Upper lobe of right lung (tissue), 1 donor: ENCODE results near the gene RGS14. TPM values are rescaled to one million over a fixed set of nuclear protein-coding genes. Genes with fewer than 3 reads are reported as not detected.

Source experiments
- ATAC-seq: fragments of 200-7000 bp; cut with Tn5 transposase; one replicate; pipeline ENCODE4 v1.9.1; 2020; ENCODE audit warnings: mild to moderate bottlenecking, moderate library complexity
- DNase-seq: peaks from one replicate; pipeline ENCODE4 v3.0.0-alpha.2; 2020
- H3K27ac ChIP-seq: fragments of 200-600 bp; one replicate; pipeline ENCODE4 v1.8.0; 2022
- H3K27me3 ChIP-seq: fragments of 200-600 bp; one replicate; pipeline ENCODE4 v1.8.0; 2022; ENCODE audit warnings: mild to moderate bottlenecking
- H3K36me3 ChIP-seq: fragments of 200-600 bp; one replicate; pipeline ENCODE4 v1.8.0; 2022
- H3K4me1 ChIP-seq: fragments of 200-600 bp; one replicate; pipeline ENCODE4 v1.8.0; 2022
- H3K4me3 ChIP-seq: fragments of 200-600 bp; one replicate; pipeline ENCODE4 v1.8.0; 2022; ENCODE audit warnings: mild to moderate bottlenecking
- H3K9me3 ChIP-seq: fragments of 200-600 bp; one replicate; pipeline ENCODE4 v1.8.0; 2022
- intact Hi-C: fragments of 100-400 bp; cut with DNase I; formaldehyde crosslinking; loops from one replicate; pipeline ENCODE4 v1.11.0; 2022
- total RNA-seq: library from RNA; stranded (reverse); fragmentation: NEBNext Ultra II Directional; extraction: Animal tissue kit (Norgen Biotek cat#: 25700); gene quantifications from one replicate; pipeline ENCODE4 v1.2.1, GENCODE V29; 2021
- TF ChIP-seq, protein P1 (sequence below): fragments of 200-600 bp; IDR thresholded peaks from one replicate; pipeline ENCODE4 v1.8.0; 2022; ENCODE audit warnings: antibody characterized with exemption
- donor health status: DM: no; HTN: yes; CAD: no; lungs with severe emphysema.

Gene RGS14
- total RNA-seq, 1 donor from 2014 or later: 17.5 TPM

DNA sequence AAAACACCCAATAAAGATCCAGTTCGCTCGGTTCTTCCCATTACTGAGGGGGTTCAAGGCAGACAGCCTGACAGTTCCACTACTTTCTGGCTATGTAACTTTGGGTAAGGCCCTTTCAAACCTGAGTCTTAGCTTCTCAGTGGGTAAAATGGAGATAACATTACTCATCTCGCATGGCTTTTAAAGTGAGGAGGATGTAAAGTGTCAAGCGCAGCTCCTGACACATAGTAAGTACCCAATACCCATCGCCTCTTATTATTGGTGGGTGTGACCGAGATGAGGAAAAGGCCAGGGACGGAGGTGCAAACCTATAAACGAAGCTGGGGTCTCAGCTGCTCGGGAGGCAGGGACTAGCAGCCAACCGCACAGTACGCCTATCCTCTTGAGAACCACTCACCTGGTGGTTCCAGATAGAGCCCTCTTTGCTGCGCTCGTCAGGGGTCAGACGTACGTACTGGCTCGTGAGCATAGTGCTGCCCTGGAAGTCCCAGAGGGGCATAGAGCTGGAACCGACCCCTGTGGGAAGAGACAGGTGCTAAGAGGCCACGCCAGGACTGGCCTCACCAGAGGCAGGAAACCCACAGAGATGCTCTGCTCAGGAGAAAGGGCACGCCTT, 6.8 kb upstream of the RGS14 start:
- DNase-seq (no peak), ATAC-seq (no peak)
- intact Hi-C loops: no loop called here
- TF ChIP-seq, protein P1, sequence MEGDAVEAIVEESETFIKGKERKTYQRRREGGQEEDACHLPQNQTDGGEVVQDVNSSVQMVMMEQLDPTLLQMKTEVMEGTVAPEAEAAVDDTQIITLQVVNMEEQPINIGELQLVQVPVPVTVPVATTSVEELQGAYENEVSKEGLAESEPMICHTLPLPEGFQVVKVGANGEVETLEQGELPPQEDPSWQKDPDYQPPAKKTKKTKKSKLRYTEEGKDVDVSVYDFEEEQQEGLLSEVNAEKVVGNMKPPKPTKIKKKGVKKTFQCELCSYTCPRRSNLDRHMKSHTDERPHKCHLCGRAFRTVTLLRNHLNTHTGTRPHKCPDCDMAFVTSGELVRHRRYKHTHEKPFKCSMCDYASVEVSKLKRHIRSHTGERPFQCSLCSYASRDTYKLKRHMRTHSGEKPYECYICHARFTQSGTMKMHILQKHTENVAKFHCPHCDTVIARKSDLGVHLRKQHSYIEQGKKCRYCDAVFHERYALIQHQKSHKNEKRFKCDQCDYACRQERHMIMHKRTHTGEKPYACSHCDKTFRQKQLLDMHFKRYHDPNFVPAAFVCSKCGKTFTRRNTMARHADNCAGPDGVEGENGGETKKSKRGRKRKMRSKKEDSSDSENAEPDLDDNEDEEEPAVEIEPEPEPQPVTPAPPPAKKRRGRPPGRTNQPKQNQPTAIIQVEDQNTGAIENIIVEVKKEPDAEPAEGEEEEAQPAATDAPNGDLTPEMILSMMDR: no peak
- Histone ChIP-seq H3K36me3 (peaks cover 28% of the 10 kb centered on the region), H3K4me1 (peaks cover 36% of the 10 kb centered on the region), H3K9me3 (no peaks in the 10 kb centered on the region), H3K4me3 (peak overlapping the region; percentile 98), H3K27ac (peak overlapping the region; percentile 94), H3K27me3 (no peaks in the 10 kb centered on the region)

DNA sequence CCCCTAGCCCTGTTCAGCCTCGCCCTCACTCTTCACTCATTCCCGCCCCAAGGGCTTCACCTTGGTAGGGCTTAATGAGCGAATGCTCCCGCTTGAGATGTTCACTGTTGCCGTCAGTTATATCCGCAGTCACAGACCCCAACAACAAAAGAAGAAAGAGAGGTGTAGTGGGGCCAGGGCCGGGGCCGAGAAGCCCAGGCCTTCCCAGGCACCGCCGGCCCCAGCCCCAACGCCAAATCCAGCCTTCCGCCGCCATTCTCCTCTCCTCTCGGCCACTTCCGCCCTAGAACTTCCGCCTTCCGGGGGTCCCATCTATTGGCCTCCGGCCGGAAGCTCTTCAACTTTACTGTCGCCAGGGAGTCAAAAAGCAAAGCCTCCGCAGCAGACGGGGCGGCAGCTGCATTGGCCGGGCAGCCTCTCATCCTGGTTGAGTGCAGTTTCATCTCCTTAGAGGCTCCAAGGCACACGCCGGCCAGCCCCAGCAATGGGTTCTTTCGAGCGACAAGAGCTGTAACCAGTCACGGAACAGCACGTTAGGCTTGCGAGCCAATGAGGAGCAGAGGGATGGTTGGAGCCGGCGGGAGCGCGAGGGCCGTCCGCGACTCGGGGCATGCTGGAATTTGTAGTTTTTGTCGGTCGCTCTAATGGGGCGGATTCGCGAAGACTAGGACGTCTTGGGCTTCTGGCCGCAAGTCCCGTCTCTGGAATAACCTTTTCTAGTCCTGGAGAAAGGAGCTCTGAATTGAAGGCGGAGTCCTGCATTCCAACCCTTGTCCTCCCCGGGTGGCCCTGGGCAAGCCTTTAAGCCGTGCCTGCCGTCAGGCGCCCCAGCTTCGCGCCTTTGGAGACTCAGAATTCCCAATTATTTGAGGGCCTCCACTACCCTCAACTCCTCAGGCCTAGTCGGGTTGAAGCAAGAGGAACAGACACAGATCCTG, 6.1 kb upstream of the RGS14 start, which contains the start of gene LMAN2:
Gene LMAN2, minus strand, starts transcription at position 277 of the 938 bp plus-strand sequence. Its CDS starts 21 bp downstream, at position 256.
- peak within 1 kb of the TSS; percentile 94 for H3K27ac ChIP-seq
- no peaks in the 10 kb centered on the region for H3K9me3 ChIP-seq
- peak; percentile 98 for ATAC-seq
- DNase-seq: peak; percentile 95
- peaks cover 36% of the 10 kb centered on the region for H3K4me1 ChIP-seq
- TF ChIP-seq, protein P1: no peak
- H3K4me3 ChIP-seq: peak within 1 kb of the TSS; percentile 98
- H3K36me3 ChIP-seq: peaks cover 23% of the 10 kb centered on the region
- intact Hi-C loops: no loop called here
- H3K27me3 ChIP-seq: no peaks in the 10 kb centered on the region

DNA sequence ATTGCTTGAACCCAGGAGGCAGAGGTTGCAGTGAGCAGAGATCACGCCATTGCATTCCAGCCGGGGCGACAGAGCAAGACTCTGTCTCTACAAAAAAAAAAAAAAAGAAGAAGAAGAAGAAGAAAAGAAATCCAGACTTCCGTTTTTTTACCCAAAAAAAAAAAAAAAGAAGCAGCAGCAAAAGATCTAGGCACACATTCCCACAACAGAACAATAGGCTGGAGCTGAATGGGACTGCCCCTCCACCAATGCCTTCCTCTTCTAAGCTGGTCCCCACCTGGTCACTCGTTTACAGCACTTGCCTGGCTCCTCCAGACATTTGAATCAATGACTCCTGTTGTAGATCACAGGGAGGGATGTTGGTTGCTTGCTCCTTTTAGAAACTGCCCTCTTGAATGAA, 4.6 kb upstream of the RGS14 start:
- TF ChIP-seq, protein P1: no peak
- peaks cover 26% of the 10 kb centered on the region for H3K4me1 ChIP-seq
- H3K4me3 ChIP-seq: no peak overlapping the region
- peaks cover 15% of the 10 kb centered on the region for H3K36me3 ChIP-seq
- H3K27me3 ChIP-seq: no peaks in the 10 kb centered on the region
- DNase-seq: no peak
- ATAC-seq: no peak
- intact Hi-C loops: no loop called here
- H3K9me3 ChIP-seq: no peaks in the 10 kb centered on the region
- H3K27ac ChIP-seq: no peak overlapping the region

DNA sequence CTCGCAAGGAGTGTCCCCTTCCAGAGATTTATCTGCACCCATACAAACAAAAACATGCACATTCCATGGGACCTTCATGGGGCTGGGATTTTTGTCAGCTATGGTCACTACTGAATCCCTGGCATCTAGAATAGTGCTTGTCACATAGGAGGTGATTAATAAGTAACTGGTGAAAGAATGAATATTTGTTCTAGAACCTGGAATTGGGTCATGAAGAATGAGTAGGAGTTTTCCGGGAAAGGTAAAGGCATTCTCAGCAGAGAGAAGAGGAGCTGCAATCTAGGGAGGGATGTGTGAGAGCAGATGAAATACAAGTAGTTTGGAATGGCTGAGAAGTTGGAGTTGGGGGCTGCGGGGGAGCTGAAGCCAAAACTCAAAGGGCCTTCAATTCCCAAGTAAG, 3.5 kb upstream of the RGS14 start:
- no peaks in the 10 kb centered on the region for H3K9me3 ChIP-seq
- ATAC-seq: no peak
- DNase-seq: no peak
- peaks cover 10% of the 10 kb centered on the region for H3K36me3 ChIP-seq
- no peak overlapping the region for H3K4me3 ChIP-seq
- intact Hi-C loops: no loop called here
- H3K4me1 ChIP-seq: peaks cover 24% of the 10 kb centered on the region
- no peaks in the 10 kb centered on the region for H3K27me3 ChIP-seq
- TF ChIP-seq, protein P1: no peak
- H3K27ac ChIP-seq: no peak overlapping the region

DNA sequence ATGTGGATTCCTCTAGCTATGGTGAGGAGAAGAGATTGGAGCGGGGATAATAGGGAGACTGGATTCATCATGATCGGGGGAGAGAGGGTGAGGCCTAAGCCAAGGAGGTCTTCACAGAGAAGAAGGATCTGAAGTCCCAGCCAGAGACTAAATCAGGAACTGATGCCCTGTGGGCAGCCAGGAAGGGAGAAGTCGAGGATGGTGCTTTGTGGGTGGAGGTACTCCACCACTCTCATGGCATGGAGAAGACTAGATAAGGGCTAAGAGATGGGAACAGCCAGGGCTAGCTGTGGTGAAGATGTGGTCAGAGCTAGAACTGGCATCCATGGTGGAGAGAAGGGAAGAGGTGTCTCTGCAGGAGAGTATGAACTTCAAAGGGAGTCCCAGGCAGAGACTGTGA, 3.0 kb upstream of the RGS14 start:
- no peak for ATAC-seq
- intact Hi-C loops: no loop called here
- no peaks in the 10 kb centered on the region for H3K27me3 ChIP-seq

More for the DNA sequence above, 3.0 kb upstream of the RGS14 start:
- TF ChIP-seq, protein P1: no peak
- Histone ChIP-seq H3K9me3 (no peaks in the 10 kb centered on the region), H3K4me1 (peaks cover 22% of the 10 kb centered on the region), H3K27ac (no peak overlapping the region), H3K4me3 (no peak overlapping the region), H3K36me3 (peaks cover 5% of the 10 kb centered on the region)
- no peak for DNase-seq
